Measurements from ENCODE around the gene ZNF180.
"Not testable (repeated sequence)": the region's sequence is repeated elsewhere in the genome, so short reads cannot be mapped to it uniquely, and the experiment has no call there.

ZNF180 gene

GRCh38 chr19:44496711-44497110 is 3.6 kb downstream of the ZNF180 start:
- DNase-seq: no peak

GRCh38 chr19:44476559-44477408 is 23.5 kb downstream of the ZNF180 start:
- no peak for DNase-seq

- not testable (repeated sequence) for DNase-seq
Observed at GRCh38 chr19:44468730-44469129, 31.6 kb downstream of the ZNF180 start.

- not testable (repeated sequence) for DNase-seq
Observed at GRCh38 chr19:44462600-44463286, 37.6 kb downstream of the ZNF180 start.

GRCh38 chr19:44456016-44456415 is 44.3 kb downstream of the ZNF180 start:
- not testable (repeated sequence) for DNase-seq

GRCh38 chr19:44455100-44455499 is 45.2 kb downstream of the ZNF180 start:
- no peak for DNase-seq

GRCh38 chr19:44452367-44452766 is 48.0 kb downstream of the ZNF180 start:
- no peak for DNase-seq

GRCh38 chr19:44451687-44452086 is 48.6 kb downstream of the ZNF180 start:
- no peak for DNase-seq

GRCh38 chr19:44447916-44448674 is 52.2 kb downstream of the ZNF180 start, which contains the start of gene ZNF229:
ZNF229 (minus strand) TSS chr19:44448472; CDS start chr19:44442847, 5,625 bp downstream.
- DNase-seq: peak; percentile 23

GRCh38 chr19:44438441-44438840 is 61.9 kb downstream of the ZNF180 start:
- DNase-seq: no peak

GRCh38 chr19:44435441-44435840 is 64.9 kb downstream of the ZNF180 start:
- DNase-seq: no peak

GRCh38 chr19:44430956-44431355 is 69.4 kb downstream of the ZNF180 start:
- DNase-seq: no peak

Measured in effector CD4-positive, alpha-beta T cell (primary cell).